ENCODE results near the gene ZMAT5.

ZMAT5 gene

DNA sequence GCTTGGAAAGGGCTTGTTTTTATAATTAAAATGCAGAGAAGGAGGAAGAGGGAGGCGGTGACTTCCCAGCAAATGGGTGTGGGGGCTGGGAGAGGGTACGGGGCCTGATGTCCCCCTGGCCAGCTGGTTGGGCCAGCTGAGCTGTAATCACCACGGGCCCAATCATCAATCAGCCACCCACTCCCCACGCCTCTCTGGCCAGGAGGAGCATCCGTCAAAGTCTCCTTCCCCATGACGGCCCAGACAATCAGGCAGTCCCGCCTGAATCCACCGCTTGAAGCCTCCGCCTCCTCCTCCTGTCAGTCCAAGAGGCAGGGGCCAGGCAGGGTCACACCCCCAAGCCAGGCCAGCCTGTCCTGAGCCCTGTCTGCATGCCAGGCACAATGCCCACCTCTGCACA, 60.3 kb downstream of the ZMAT5 start:
- DNase-seq (ENCODE audit: low read depth): no peak

DNA sequence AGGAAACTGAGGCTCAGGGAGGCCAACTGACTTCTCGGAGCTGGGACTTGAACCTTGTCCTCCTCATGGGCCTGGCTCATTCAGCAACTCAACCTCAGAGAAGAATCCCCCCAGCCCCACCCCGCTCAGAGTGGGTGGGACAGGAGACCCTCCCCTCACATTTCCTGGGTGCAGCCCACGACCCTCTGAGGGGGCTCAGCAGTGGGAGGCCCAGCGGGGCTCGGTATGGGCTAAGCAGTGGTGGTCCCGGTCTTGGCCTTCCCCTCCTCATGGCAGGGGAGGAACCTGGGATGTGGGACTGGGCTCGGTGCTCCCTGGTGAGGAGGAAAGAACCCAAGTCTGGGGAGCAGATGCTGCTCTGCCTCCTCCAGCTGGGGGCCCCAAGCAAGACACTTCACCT, 61.2 kb downstream of the ZMAT5 start:
- no peak for DNase-seq (ENCODE audit: low read depth)

DNA sequence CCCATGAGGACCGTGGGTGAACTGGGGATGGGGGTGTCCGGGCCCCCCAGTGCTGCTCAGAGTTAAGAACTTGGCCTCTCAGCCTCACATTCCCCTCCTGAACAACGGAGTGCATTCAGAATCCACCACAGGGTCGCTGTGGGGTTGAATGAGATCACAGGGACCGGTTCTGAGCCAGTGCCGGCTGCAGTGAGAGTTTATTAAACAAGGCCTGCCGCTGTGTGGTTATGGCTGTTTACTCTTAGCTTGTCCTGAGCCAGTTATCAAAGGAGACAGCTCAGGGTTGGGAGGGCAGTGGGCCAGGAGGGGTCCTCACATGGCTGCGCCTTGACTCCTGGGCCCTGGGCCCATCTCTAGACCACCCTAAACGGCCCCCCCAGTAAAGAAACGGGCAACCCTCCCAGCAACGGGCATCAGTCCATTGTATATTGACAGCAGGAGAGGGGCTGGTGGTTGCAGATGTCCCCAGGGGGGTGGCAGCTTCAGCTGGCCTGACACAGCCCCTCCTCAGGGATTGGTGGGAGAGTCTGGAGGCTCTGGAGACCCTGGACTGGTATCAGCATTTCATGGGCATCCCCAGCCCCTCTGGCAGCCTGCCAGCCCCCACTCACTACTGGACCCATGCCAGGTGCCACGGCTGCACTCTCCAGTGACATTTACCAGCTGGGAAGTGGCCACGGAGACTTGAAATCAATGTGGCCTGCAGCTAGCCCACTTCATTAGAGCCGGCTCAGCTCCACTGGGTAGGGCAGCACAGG, 62.1 kb downstream of the ZMAT5 start:
- DNase-seq (ENCODE audit: low read depth): no peak

DNA sequence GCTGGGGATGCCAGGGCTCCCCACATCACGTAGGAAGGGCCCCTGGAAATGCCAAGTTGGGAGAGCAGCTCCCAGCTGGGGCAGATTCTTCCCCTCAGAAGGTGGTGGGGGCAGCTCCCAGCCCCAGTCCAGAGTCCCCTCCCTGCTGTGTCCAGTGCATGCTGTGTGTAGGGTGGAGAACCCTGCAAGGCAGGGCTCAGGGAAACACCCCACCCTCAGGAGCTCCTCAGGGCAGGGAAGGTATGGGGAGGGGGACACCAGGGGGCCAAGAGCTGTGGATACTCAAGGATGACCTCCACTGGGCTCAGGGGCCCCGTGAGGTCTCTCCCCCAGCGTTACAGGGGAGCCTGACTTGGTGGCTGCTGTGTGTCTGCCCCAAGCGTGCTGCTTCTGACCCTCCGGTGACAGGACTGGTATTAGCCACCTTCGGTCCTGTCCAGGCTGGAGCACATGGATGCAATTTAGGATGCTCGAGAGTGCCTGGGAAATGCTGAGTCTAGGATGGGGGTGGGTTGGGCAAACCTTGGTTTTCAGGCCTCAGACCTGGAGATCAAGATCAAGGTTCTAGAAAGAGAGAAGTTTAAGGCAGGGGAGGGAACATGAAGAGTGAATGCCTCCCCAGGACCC, 63.1 kb downstream of the ZMAT5 start:
- DNase-seq (ENCODE audit: low read depth): no peak

DNA sequence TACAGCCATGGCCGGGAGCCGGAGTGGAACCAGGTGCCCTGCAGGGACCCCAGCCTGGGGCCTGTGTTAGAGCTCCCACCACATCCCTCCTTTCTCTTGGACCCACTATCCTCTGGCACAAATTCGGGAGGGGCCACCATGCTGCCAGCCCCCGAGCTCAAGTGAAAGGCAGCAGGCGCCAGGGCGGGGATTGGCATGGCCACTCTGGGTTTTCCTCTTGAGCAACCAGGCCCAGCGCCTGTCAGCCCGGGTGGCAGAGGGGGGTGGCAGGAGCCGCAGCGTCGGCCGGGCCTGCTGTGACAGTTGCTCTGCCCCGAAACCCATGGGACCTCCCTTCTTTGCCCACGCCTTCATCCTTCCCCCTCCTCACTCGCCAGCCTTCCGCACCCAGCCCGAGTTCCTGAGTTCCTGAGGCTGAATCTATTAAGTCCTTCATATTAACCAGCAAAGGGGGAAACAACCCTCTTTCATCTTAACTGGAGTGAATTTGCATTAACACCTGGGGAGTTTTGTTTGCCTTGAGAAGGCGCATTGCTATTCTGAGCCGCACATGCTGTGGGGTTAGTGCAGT, 63.8 kb downstream of the ZMAT5 start:
- no peak for DNase-seq (ENCODE audit: low read depth)

DNA sequence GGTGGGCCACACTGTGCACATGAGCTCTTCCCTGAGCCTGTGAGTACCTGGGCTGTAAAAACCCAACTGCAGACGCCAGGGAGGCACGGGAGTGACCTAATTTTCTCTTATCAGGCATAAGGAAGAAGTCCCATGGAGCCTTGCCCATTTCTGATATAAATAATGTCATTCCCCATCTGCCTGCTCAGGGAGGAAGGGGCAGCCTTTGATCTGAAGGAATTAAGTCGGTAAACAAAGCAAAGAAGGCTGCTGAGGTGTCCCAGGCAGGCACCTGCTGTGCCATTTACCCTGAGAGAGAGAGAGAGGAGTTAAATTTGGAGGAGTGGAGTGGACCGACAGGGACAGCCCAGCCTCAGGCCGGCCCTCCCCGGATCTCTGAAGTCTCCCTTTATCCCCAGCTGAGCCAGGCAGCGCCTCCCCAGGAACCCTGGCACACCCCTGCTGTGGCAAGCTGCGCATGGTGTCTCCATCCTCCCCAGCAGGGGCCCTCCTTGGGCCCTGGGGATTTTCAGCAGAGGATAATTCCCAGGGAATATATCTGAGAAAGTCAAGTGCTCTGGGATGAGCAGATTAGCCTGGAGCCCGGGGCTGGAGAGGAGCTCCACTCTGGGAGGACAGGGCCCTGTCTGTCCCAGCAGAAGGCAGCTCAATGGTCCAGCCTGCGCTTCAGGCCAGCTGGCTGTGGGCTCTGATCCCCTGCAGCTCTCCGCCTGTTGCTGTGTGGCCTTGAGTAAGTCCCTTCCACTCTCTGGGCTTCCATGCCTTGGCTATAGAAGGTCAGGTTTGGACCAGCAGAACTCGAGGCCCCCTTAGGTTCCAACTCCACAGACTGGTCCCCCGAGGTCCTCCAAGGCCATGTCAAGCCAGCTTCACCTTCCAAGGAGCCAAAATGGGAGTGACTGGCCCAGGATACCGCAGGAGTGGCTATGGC, 64.5 kb downstream of the ZMAT5 start:
- no peak for DNase-seq (ENCODE audit: low read depth)

DNA sequence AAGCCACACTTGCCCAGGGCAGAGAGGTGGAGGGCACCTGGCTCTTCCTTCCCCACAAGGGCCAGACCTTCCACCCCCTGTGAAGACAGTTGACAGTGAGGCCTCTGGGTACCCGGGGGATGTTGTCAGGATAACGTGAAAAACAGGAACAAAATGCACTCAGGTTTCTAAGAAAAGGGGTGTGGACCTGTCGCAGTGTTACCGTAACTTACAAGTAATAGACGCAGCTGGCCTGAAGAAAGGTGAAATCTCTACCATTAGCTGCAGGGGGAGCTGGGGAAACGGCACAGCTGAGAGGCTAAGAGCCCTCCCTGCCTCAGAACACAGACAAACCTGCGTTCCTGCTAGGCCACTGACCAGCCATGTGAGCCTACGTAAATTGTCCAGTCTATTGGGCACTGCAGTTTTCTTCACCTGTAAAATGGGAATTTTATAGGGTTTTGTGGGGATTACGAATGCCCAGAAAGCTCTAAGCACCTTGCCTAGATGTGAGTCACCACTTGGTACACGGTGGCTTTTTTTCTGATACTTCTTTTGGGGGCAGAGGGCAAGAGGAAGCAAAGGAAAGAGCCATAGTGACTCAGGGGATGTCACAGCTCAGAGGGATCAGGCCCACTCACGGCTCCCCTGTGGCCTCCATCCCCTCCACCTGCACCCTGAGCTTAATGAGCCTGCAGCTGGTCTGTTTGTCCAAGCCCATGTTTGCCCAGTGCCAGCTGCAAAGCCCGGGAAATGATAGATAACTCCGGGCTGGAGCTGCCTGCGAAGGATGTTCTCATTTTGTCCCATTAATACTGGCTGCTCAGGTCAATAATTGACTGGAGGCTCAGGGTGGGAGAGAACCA, 65.4 kb downstream of the ZMAT5 start:
- no peak for DNase-seq (ENCODE audit: low read depth)

DNA sequence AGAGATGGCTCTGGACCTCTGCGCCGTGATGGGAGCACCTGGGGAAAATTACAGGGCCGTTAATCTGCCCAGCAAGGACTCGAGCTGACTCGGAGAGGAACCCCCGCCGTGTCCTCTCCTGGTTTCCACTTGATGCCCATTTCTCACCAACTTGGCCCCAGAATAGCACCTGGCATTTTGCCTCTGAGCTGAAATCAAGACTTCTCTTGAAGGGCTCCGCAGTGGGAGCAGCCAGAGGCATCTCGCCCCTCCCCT, 66.0 kb downstream of the ZMAT5 start:
- DNase-seq (ENCODE audit: low read depth): no peak

DNA sequence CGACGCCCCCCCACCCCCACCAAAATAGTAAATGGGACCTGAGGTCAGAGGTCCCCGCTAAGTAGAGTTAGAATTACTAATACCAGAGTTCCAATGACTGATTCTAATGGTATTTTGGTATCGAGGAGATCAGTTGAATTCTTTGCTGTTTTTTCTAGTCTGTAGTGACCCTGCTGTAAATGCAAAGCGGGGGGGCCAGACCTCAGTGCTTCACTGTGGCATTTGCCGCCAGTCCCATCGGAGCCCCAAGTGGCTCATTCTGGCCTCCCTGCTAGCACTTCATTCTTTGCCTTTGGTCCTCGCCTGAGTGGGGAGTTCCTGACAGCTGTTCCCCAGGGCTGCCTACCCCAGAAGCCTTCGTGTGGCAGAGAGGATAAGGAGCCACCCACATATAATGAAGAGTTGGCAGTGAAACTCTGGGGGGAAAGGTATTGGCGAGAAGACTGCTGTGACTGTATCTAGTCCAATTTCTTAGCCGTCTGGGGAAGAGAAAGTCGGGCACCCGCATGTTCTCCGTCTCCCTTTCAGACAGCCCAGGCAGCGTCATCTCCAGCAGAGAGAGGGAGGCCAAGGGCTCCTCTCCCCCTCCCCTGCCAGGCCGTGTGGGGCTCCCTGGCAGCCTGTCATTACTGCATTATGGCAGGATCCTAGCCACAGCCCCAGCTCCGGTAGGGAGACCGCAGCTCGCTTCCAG, 66.5 kb downstream of the ZMAT5 start:
- DNase-seq (ENCODE audit: low read depth): no peak

DNA sequence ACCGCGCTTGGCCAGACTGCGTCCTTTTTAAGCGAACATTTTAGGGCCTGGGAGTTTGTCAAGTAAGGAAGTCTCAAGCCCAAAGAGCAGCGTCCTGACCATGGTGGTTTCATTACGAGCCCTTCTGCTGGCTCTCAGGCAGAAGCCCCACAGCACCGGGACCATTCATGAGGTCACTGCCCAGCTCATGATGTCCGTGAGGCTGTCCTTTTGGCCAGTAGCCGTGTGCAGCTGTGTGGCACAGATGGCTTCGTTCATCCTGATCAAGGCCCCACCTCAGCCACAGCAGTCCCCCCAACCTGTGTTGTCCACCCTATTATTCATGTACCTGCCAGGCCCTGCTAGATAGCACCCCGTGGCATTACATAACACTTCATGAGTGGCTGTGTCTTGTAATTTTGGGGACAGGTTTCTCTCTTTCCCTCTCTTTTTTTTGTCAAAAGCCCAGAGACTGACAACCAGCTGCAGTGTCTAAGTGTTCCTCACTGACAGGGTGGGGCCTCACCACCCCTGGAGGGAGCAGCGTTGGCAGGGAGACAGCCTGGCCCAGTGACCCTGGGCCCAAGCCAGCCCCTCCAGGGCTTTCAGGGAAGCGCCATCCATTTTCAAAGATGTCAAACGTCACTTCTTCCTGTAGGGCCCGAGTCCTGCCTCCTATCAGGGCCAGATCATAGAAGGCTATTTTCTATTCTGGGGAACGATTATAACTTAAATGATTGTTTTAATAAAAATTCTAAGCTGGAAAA, 68.8 kb downstream of the ZMAT5 start:
- no peak for DNase-seq (ENCODE audit: low read depth)

DNA sequence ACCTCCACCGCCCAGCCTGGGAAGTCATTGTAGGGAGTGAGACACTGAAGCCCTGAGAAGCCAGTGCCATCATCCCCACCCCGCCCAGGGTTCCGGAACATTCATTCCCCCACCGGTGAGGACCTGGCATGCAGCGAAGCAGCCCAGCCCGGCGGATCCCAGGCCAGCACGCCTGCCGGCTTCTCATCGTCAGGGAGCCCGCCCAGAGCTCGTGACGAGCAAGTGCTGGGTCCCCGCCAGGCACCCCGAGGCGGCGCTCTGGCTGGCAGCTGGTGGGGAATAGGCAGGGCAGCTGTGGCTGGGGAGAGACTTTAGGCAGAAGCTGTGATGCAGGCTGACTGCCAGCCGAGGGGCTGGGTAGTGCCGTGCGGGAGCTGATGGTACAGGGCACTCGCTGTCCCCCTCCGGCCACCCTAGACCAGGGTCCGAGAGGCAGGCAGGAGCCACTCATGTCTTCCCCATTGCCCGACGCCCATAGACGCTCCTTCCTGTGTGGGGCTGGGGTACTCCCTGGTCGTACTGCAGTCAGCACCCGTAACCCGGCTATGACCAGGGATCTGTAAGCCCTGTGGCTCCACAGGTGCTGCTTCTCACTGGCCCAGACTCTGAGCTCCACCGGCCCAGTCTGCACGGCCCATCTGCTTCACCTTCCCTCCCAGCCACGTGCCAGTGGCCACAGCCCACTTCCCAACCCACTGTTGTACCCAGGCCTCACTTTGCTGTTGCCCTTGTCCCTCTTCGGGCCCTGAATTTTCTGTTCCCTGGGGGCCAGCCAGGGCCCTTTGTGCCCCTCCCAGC, 71.5 kb downstream of the ZMAT5 start:
- DNase-seq (ENCODE audit: low read depth): no peak

DNA sequence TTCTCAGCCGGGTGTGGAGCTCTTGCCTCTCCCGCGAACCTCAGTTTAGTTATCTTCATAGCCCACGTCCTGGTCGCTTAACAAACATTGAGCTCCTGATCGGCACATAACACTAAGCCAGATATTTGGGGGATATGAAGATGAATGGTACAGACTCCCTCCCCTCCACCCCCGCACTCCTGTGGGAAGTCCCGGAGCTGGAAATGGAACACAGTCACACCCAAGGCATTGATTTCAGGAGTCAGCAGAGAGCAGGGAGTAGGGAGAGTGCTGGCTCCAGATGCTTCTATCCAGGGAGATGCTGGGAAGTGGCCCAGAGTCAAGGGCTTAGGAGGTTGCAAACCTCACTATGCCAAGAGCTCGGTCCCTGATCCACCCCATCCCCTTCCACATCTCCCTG, 73.1 kb downstream of the ZMAT5 start:
- no peak for DNase-seq (ENCODE audit: low read depth)

DNA sequence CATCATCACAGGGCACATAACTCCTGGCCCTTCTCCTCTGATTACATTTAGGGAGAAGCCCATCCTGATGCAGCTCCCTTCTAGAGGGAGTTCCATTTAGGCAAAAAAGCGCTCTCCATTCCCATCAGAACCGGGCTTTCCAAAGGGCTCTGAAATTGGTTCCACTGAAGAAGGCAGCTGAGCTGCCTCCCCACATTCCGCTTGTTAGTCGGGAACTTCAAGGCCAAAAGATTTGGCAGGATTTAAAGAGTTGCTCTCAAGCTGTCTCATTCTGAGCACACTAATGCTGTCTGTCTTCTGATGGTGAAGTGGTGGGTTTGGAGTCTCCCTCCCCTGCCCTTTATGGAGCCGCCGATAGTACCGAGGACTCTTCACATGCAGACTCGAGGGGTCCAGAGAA, 73.6 kb downstream of the ZMAT5 start:
- DNase-seq (ENCODE audit: low read depth): no peak

DNA sequence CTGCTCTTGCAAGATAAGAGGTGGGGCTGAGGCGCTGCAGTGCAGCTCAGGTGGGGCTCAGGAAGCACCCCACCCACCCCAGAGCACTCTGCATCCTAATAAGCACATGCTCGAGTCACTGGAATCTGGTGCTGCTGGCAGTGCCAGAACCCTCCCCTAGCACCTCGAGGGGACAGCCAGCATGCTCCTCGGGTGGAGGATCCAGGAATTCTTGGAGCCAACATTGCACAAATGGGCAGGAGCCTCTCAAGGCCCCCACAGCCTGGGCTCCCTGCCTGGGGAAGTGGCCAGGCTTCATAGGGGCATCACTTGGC, 74.5 kb downstream of the ZMAT5 start:
- no peak for DNase-seq (ENCODE audit: low read depth)

DNA sequence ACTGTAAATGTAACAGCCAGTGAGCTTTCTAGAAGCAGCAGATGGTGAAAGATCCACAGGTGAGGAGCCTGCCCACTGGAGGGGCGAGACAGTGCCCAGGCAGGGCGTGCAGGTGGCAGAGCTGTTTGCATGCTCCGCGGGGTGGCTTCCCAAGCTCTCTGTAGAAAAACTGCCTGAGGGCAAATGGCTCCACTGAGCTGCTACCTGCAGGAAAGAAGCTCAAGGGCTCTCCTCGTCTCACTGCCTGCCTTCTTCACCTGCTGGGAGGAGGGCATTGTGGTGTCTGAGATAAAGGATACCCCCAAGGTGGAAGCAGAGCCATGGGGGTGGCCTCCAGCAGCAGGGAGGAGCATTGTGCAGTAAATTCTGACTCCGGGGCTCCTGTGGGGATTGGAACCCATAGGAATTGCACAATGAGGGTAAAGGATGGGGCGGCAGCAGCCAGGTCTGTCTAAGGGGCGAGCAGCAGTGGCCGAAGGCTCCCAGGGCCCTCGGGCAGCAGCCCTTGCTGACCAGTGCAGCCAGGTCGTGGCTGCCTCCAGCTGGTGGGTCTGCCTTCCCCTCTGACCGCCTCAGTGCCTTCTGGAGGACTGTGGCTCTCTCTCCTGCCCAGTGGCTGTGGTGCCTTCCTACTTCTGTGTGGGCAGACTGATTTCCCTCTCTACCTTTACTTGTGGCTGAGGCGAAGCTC, 75.0 kb downstream of the ZMAT5 start:
- DNase-seq (ENCODE audit: low read depth): no peak

DNA sequence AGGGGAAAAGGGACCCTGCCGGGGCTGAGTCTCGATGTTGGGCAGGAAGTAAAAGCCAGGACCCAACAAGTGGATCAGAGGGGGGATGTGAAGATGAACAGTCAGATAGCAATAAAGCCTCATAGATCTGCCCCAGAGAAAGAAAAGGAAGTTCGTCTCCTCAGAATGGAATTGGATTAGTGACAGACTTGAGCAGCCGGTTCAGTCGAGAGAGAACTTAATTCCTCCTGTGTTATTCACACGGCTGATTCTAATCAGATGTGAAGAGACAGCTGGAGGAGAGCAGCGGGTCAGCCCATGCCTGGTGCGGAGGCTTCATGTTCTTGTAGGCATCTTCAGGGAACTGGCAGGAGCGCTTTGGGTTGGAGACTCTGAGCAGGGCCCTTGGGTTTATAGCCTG, 76.3 kb downstream of the ZMAT5 start:
- DNase-seq (ENCODE audit: low read depth): no peak

DNA sequence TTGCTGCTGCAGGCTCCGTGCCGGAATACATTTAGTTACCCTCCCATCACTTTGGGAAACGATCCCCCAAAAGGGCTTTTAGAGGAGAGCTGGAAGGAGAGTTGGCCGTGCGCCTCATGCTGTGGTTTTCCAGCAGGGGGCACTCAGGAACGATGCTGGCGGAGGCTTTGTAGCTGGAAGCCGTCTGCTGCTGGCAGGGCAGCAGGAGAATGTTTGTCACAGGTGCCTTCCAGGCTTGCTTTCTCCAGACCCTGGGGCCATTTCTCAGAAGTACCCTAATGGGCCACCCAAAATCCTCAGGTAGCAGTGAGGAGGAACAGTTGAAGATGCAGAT, 77.0 kb downstream of the ZMAT5 start:
- DNase-seq (ENCODE audit: low read depth): no peak

DNA sequence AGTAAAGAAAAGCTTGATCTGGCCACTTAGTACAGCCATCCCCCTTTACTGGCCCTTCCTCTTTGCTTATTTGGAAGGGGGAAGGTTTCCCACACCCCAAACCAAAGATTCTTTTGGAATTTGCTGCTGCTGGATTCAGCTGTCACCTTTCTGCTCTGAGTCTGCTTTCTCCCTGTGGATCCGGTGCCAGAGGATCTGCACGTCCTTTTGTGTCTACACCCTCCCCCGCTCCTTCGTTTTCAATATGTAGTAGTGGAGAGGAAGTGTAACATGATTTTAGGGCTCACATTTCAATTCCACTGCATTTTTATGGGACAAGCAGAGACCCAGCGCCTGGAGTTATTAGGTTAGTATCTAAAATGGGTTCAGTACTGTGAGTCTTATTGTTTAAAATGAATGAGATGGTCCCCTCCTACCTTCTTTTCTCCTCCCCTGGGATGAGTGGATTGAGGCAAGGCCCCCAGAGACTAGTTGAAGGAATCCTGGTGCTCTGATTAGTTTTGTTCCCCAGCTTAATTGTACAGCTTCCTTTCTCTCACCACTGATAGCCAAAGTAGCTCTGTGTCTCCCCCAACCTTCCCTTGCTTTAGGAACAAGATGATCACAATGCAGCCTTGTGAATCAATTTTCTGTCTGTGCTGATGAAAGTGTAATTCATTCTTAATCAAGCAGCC, 77.5 kb downstream of the ZMAT5 start:
- no peak for DNase-seq (ENCODE audit: low read depth)

DNA sequence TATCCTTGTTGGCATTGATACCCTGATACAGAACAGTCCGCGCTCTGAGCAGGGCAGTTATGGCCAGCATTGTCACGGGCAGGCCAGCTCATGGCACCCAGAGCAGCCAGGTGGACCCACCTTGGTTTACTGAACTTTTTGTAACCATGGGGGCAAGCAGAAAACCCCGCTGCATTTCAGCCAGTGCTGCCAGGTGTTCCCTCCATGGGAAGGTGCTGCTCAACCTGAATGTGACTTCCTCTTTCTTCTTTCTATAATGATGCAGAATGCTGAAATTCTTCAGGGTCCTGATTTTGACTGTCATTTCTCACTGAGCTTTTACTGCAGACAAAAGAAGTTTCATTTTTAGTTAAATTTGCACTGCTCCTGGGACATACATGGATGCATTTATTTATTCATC, 82.6 kb downstream of the ZMAT5 start:
- no peak for DNase-seq (ENCODE audit: low read depth)
